HEK293 (cell line): ENCODE measurements around the gene ATXN7.

ENCODE experiments used
- ATF2 ChIP-seq: fragments of 450-650 bp; formaldehyde crosslinking; IDR thresholded peaks from 2 replicates; pipeline ENCODE4 v1.5.1; 2016; ENCODE audit warnings: missing biosample characterization, missing genetic modification characterization, low read depth
- CTCF ChIP-seq: fragments of 450-650 bp; formaldehyde crosslinking; IDR thresholded peaks from 2 replicates; pipeline ENCODE4 v1.5.1; 2016; ENCODE audit warnings: missing biosample characterization, missing genetic modification characterization
- EGR2 ChIP-seq: fragments of 450-650 bp; formaldehyde crosslinking; IDR thresholded peaks from 2 replicates; pipeline ENCODE4 v1.5.1; 2016; ENCODE audit warnings: low read depth, missing biosample characterization, missing genetic modification characterization
- TCF7L2 ChIP-seq: IDR thresholded peaks from 2 replicates; pipeline ENCODE4 v1.6.1; 2011; ENCODE audit warnings: low read depth, mild to moderate bottlenecking, inconsistent platforms, low read length, moderate library complexity, borderline replicate concordance
- ZNF174 ChIP-seq: fragments of 450-650 bp; formaldehyde crosslinking; IDR thresholded peaks from 2 replicates; pipeline ENCODE4 v1.5.0; 2017; ENCODE audit warnings: missing biosample characterization, mild to moderate bottlenecking, missing genetic modification characterization
- ZNF549 ChIP-seq: fragments of 450-650 bp; IDR thresholded peaks from 2 replicates; pipeline ENCODE4 v1.5.1; 2018; ENCODE audit warnings: missing biosample characterization, missing genetic modification characterization, mild to moderate bottlenecking, inconsistent platforms, moderate library complexity

- TF ChIP-seq ZNF174 (tag by site-specific recombination), result no peak
- no peak for TF ChIP-seq EGR2 (tag by site-specific recombination)
- no peak for TF ChIP-seq ZNF549 (tag by site-specific recombination)
- TF ChIP-seq ATF2 (tag by site-specific recombination), result no peak
- TF ChIP-seq TCF7L2, result no peak
- TF ChIP-seq CTCF (tag by site-specific recombination), result no peak
Observed at GRCh38 chr3:64031540-64032508, 168.2 kb downstream of the ATXN7 start.
